Measurements from ENCODE around the gene WDR49. TPM values are rescaled to one million over a fixed set of nuclear protein-coding genes. Genes with fewer than 3 reads are reported as not detected.

Gene WDR49
- total and polyA plus RNA-seq, 10 of the 15 experiments (the other 5 are each of a cell fraction or from before 2014, with no cell fraction given) = 0.05 to 0.15 TPM; not detected in 8

DNA sequence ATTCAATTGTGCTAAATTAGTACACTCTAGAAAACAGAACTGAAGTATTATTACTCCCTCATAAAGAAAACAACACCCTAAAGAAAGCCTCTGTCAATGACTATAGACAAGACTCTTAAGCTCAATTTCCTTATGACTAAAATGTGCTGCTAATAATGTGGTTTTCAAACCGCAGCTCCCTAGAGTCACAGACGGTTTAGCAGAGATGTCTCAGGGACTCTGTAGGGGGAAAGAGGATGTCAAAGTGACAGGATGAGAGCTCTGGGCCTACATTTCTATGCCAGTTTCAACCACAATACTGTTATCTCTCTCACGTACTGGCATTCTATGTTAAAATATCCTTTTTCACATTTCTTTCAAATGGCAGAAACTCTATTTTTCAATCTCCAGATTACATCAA lies 37.6 kb upstream of the WDR49 start (continued):
- TF ChIP-seq, protein P1, sequence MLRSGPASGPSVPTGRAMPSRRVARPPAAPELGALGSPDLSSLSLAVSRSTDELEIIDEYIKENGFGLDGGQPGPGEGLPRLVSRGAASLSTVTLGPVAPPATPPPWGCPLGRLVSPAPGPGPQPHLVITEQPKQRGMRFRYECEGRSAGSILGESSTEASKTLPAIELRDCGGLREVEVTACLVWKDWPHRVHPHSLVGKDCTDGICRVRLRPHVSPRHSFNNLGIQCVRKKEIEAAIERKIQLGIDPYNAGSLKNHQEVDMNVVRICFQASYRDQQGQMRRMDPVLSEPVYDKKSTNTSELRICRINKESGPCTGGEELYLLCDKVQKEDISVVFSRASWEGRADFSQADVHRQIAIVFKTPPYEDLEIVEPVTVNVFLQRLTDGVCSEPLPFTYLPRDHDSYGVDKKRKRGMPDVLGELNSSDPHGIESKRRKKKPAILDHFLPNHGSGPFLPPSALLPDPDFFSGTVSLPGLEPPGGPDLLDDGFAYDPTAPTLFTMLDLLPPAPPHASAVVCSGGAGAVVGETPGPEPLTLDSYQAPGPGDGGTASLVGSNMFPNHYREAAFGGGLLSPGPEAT (IDR thresholded peaks at IDR 0.05; ENCODE audit: low read depth) = peak; percentile 74
- TF ChIP-seq EP300 (IDR thresholded peaks at IDR 0.05; ENCODE audit: borderline replicate concordance in 1 of 2, control insufficient read depth in 1 of 2, low read depth in 2 of 2, low read length in 2 of 2) (peak; percentile 70 to 80; a peak in 3 of 4 replicates), TCF12 (IDR thresholded peaks at IDR 0.05; ENCODE audit: low read depth, low read length) (0 out of 2 replicates have a peak, but pooled peaks have one; percentile 4), ASH2L (IDR thresholded peaks at IDR 0.05; ENCODE audit: borderline replicate concordance, low read depth) (no peak), SUPT20H (IDR thresholded peaks at IDR 0.05; ENCODE audit: borderline replicate concordance, control insufficient read depth, low read depth, low read length) (no peak), CREB1 (IDR thresholded peaks at IDR 0.05; ENCODE audit: low read depth) (no peak), IRF4 (IDR thresholded peaks at IDR 0.05; ENCODE audit: low read depth, low read length) (peak; percentile 74; the same call in 1 of the 2 replicates), FOXK2 (IDR thresholded peaks at IDR 0.05) (no peak), RAD51 (IDR thresholded peaks at IDR 0.05) (no peak), CHD1 (IDR thresholded peaks at IDR 0.05; ENCODE audit: low read depth, low read length) (no peak), MXI1 (IDR thresholded peaks at IDR 0.05; ENCODE audit: low read depth, low read length) (no peak), HDAC6 (IDR thresholded peaks at IDR 0.05; ENCODE audit: unreplicated experiment) (no peak), MYB (IDR thresholded peaks at IDR 0.05; ENCODE audit: borderline replicate concordance, low read depth, low read length) (no peak), PAX8 (IDR thresholded peaks at IDR 0.05) (no peak), DPF2 (IDR thresholded peaks at IDR 0.05) (peak; percentile 94), HDGF (IDR thresholded peaks at IDR 0.05) (no peak), ZSCAN29 (IDR thresholded peaks at IDR 0.05) (no peak), IKZF2 (IDR thresholded peaks at IDR 0.05) (peak; percentile 92), NRF1 (conservative IDR thresholded peaks at IDR 0.05; ENCODE audit: low read depth, low read length) (no peak), YBX1 (IDR thresholded peaks at IDR 0.05) (no peak)
- TF ChIP-seq, protein P2, sequence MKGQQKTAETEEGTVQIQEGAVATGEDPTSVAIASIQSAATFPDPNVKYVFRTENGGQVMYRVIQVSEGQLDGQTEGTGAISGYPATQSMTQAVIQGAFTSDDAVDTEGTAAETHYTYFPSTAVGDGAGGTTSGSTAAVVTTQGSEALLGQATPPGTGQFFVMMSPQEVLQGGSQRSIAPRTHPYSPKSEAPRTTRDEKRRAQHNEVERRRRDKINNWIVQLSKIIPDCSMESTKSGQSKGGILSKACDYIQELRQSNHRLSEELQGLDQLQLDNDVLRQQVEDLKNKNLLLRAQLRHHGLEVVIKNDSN (IDR thresholded peaks at IDR 0.05; ENCODE audit: borderline replicate concordance, extremely low read length, insufficient read depth, low read depth, low read length) = no peak
- TF ChIP-seq, protein P3, sequence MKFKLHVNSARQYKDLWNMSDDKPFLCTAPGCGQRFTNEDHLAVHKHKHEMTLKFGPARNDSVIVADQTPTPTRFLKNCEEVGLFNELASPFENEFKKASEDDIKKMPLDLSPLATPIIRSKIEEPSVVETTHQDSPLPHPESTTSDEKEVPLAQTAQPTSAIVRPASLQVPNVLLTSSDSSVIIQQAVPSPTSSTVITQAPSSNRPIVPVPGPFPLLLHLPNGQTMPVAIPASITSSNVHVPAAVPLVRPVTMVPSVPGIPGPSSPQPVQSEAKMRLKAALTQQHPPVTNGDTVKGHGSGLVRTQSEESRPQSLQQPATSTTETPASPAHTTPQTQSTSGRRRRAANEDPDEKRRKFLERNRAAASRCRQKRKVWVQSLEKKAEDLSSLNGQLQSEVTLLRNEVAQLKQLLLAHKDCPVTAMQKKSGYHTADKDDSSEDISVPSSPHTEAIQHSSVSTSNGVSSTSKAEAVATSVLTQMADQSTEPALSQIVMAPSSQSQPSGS (IDR thresholded peaks at IDR 0.05; ENCODE audit: low read length) = peak; percentile 83
- TF ChIP-seq, protein P4, sequence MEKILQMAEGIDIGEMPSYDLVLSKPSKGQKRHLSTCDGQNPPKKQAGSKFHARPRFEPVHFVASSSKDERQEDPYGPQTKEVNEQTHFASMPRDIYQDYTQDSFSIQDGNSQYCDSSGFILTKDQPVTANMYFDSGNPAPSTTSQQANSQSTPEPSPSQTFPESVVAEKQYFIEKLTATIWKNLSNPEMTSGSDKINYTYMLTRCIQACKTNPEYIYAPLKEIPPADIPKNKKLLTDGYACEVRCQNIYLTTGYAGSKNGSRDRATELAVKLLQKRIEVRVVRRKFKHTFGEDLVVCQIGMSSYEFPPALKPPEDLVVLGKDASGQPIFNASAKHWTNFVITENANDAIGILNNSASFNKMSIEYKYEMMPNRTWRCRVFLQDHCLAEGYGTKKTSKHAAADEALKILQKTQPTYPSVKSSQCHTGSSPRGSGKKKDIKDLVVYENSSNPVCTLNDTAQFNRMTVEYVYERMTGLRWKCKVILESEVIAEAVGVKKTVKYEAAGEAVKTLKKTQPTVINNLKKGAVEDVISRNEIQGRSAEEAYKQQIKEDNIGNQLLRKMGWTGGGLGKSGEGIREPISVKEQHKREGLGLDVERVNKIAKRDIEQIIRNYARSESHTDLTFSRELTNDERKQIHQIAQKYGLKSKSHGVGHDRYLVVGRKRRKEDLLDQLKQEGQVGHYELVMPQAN (conservative IDR thresholded peaks at IDR 0.05) = no peak
- TF ChIP-seq, protein P5, sequence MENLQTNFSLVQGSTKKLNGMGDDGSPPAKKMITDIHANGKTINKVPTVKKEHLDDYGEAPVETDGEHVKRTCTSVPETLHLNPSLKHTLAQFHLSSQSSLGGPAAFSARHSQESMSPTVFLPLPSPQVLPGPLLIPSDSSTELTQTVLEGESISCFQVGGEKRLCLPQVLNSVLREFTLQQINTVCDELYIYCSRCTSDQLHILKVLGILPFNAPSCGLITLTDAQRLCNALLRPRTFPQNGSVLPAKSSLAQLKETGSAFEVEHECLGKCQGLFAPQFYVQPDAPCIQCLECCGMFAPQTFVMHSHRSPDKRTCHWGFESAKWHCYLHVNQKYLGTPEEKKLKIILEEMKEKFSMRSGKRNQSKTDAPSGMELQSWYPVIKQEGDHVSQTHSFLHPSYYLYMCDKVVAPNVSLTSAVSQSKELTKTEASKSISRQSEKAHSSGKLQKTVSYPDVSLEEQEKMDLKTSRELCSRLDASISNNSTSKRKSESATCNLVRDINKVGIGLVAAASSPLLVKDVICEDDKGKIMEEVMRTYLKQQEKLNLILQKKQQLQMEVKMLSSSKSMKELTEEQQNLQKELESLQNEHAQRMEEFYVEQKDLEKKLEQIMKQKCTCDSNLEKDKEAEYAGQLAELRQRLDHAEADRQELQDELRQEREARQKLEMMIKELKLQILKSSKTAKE (IDR thresholded peaks at IDR 0.05; ENCODE audit: low read depth, poor library complexity, severe bottlenecking) = peak; percentile 91
